BLaER1 treated with 17β-estradiol and CSF1 and Interleukin-3, amounts not matched to agents 10 nM and 100 nM (cell line): ENCODE data around the gene PPFIBP2.
A peak's percentile ranks its signal among the peaks of the same experiment; 100 is the strongest.

Experiments used
- H3K27ac ChIP-seq, 11 experiments: shearing (Covaris generic); formaldehyde crosslinking; 2 replicates each; pipeline ENCODE4 v1.8.1; 2022
- H3K27me3 ChIP-seq, 11 experiments: shearing (Covaris generic); formaldehyde crosslinking; 2 replicates each; pipeline ENCODE4 v1.8.1; 2022
- H3K36me3 ChIP-seq, 11 experiments: shearing (Covaris generic); formaldehyde crosslinking; 2 replicates each; pipeline ENCODE4 v1.8.1; 2022
- H3K4me1 ChIP-seq, 10 experiments: shearing (Covaris generic); formaldehyde crosslinking; 2 replicates each; pipeline ENCODE4 v1.8.1; 2022
- H3K4me2 ChIP-seq, 11 experiments: shearing (Covaris generic); formaldehyde crosslinking; 2 replicates each; pipeline ENCODE4 v1.8.1; 2022
- H3K4me3 ChIP-seq, 10 experiments: shearing (Covaris generic); formaldehyde crosslinking; 2 replicates each; pipeline ENCODE4 v1.8.1; 2022
- H3K9ac ChIP-seq, 11 experiments: shearing (Covaris generic); formaldehyde crosslinking; 2 replicates each; pipeline ENCODE4 v1.8.1; 2022
- H3K9me3 ChIP-seq, 11 experiments: shearing (Covaris generic); formaldehyde crosslinking; replicated peaks in 1 of 11; 2 replicates each; pipeline ENCODE4 v1.8.1; 2022
- H4K20me1 ChIP-seq, 11 experiments: shearing (Covaris generic); formaldehyde crosslinking; 2 replicates each; pipeline ENCODE4 v1.8.1; 2022
- Cebpa-rat ChIP-seq, 11 experiments: shearing (Covaris generic); IDR thresholded peaks; 2 replicates each; pipeline ENCODE4 v1.8.1; 2022

PPFIBP2 gene

GRCh38 chr11:7690648-7691047, 176.8 kb downstream of the PPFIBP2 start:
- no peak overlapping the region for H3K4me3 ChIP-seq

GRCh38 chr11:7691759-7692350, 178.1 kb downstream of the PPFIBP2 start:
- H3K4me3 ChIP-seq, result no peak overlapping the region
- no peak for TF ChIP-seq Cebpa-rat (IDR thresholded peaks at IDR 0.05)
- H4K20me1 ChIP-seq, result no peaks in the 10 kb centered on the region
- H3K9ac ChIP-seq, result no peak overlapping the region
- H3K27ac ChIP-seq, result no peak overlapping the region
- H3K9me3 ChIP-seq, result no peaks in the 10 kb centered on the region
- H3K4me1 ChIP-seq, result peaks cover 0 to 28% (median 2%) of the 10 kb centered on the region in 10 experiments; a peak in 6 of 20 replicates
- peaks cover 0 to 14% (median 7%) of the 10 kb centered on the region in 11 experiments; a peak in 10 of 22 replicates for H3K27me3 ChIP-seq
- H3K4me2 ChIP-seq, result peak overlapping the region in 2 of 11 experiments; percentile 2 to 35; a peak in 2 of 22 replicates
- H3K36me3 ChIP-seq, result no peaks in the 10 kb centered on the region

More at GRCh38 chr11:7690648-7691047, 176.8 kb downstream of the PPFIBP2 start:
- Histone ChIP-seq H3K9ac (no peak overlapping the region), H4K20me1 (no peaks in the 10 kb centered on the region), H3K36me3 (no peaks in the 10 kb centered on the region), H3K4me1 (peaks cover 0 to 23% (median 0%) of the 10 kb centered on the region in 10 experiments; a peak in 5 of 20 replicates), H3K9me3 (no peaks in the 10 kb centered on the region), H3K4me2 (no peak overlapping the region), H3K27me3 (peaks cover 0 to 14% (median 7%) of the 10 kb centered on the region in 11 experiments; a peak in 10 of 22 replicates), H3K27ac (no peak overlapping the region)
- no peak for TF ChIP-seq Cebpa-rat (IDR thresholded peaks at IDR 0.05)

GRCh38 chr11:7692426-7692825, 178.6 kb downstream of the PPFIBP2 start:
- Histone ChIP-seq H3K27ac (no peak overlapping the region), H3K4me3 (no peak overlapping the region), H3K27me3 (peaks cover 0 to 14% (median 7%) of the 10 kb centered on the region in 11 experiments; a peak in 10 of 22 replicates), H3K4me2 (no peak overlapping the region), H4K20me1 (no peaks in the 10 kb centered on the region), H3K9me3 (no peaks in the 10 kb centered on the region), H3K36me3 (no peaks in the 10 kb centered on the region), H3K4me1 (peaks cover 0 to 31% (median 2%) of the 10 kb centered on the region in 10 experiments; a peak in 6 of 20 replicates), H3K9ac (no peak overlapping the region)
- TF ChIP-seq Cebpa-rat (IDR thresholded peaks at IDR 0.05), result no peak

- TF ChIP-seq Cebpa-rat (IDR thresholded peaks at IDR 0.05), result no peak
- H3K4me2 ChIP-seq, result peak overlapping the region in 8 of 11 experiments; percentile 35 to 70 (median 50); a peak in 10 of 22 replicates
- peak overlapping the region in 3 of 10 experiments; percentile 28 to 35 (median 30); a peak in 5 of 20 replicates for H3K4me3 ChIP-seq
- H3K36me3 ChIP-seq, result no peaks in the 10 kb centered on the region
- no peaks in the 10 kb centered on the region for H3K9me3 ChIP-seq
- H3K27me3 ChIP-seq, result peaks cover 0 to 14% (median 7%) of the 10 kb centered on the region in 11 experiments; a peak in 10 of 22 replicates
- no peaks in the 10 kb centered on the region for H4K20me1 ChIP-seq
- H3K9ac ChIP-seq, result peak overlapping the region in 2 of 11 experiments; percentile 41 to 51; a peak in 1 of 22 replicates
- H3K4me1 ChIP-seq, result peaks cover 0 to 25% (median 2%) of the 10 kb centered on the region in 10 experiments; a peak in 4 of 20 replicates
- no peak overlapping the region for H3K27ac ChIP-seq
These were observed 180.4 kb downstream of the PPFIBP2 start for GRCh38 chr11:7694235-7694634.

- Histone ChIP-seq H3K9ac (0 out of 22 replicates have a peak overlapping the region, but pooled peaks of 1 of the 11 experiments have one; percentile 21), H3K36me3 (no peaks in the 10 kb centered on the region), H3K4me1 (peaks cover 0 to 21% (median 2%) of the 10 kb centered on the region in 10 experiments; a peak in 4 of 20 replicates), H3K4me3 (no peak overlapping the region), H3K4me2 (peak overlapping the region in 3 of 11 experiments; percentile 20 to 33 (median 30); a peak in 3 of 22 replicates), H4K20me1 (no peaks in the 10 kb centered on the region), H3K9me3 (no peaks in the 10 kb centered on the region), H3K27ac (no peak overlapping the region), H3K27me3 (peaks cover 0 to 14% (median 7%) of the 10 kb centered on the region in 11 experiments; a peak in 10 of 22 replicates)
- no peak for TF ChIP-seq Cebpa-rat (IDR thresholded peaks at IDR 0.05)
These were observed 182.6 kb downstream of the PPFIBP2 start for GRCh38 chr11:7696424-7696823.
